ENCODE data around the gene CEP152.

DNA sequence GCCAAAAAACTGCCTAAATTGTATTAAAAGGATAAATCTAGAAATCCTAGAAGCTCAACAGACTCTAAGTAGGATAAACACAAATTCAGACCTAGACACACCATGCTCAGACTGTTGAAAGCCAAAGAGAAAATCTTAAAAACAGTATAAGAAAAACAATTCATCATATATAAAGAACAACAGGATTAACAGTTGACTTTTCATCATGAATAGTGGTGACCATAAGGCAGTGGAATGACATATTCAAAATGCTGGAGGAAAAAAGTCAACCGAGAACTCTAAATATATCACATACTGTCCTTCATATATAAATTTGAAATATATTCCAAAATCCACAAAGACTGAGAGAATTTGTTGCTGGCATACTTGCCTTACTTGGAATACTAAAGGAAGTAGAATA, 77.3 kb downstream of the CEP152 start:
- TF ChIP-seq, protein P1, sequence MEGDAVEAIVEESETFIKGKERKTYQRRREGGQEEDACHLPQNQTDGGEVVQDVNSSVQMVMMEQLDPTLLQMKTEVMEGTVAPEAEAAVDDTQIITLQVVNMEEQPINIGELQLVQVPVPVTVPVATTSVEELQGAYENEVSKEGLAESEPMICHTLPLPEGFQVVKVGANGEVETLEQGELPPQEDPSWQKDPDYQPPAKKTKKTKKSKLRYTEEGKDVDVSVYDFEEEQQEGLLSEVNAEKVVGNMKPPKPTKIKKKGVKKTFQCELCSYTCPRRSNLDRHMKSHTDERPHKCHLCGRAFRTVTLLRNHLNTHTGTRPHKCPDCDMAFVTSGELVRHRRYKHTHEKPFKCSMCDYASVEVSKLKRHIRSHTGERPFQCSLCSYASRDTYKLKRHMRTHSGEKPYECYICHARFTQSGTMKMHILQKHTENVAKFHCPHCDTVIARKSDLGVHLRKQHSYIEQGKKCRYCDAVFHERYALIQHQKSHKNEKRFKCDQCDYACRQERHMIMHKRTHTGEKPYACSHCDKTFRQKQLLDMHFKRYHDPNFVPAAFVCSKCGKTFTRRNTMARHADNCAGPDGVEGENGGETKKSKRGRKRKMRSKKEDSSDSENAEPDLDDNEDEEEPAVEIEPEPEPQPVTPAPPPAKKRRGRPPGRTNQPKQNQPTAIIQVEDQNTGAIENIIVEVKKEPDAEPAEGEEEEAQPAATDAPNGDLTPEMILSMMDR (IDR thresholded peaks at IDR 0.05) = no peak
- TF ChIP-seq POLR2A (IDR thresholded peaks at IDR 0.05) (no peak), EP300 (IDR thresholded peaks at IDR 0.05) (no peak)

Data from tibial nerve (tissue), 4 donors.